ACC112 (cell line): ENCODE data around the gene DAD1.
A peak's percentile ranks its signal among the peaks of the same experiment; 100 is the strongest.
"Not testable (repeated sequence)": the region's sequence is repeated elsewhere in the genome, so short reads cannot be mapped to it uniquely, and the experiment has no call there.

Experiments used
- H2AFZ ChIP-seq: fragments of 200-600 bp; sonication (generic); one replicate; pipeline ENCODE4 v1.6.0; 2017; ENCODE audit warnings: antibody characterized with exemption, low read length; ENCODE audit not compliant: unreplicated experiment
- H3K27ac ChIP-seq: fragments of 200-600 bp; sonication (generic); 2 replicates; pipeline ENCODE4 v1.5.1; 2014; ENCODE audit warnings: low read depth, mild to moderate bottlenecking, antibody characterized with exemption, low read length, moderate library complexity
- H3K27me3 ChIP-seq: fragments of 200-600 bp; sonication (generic); 2 replicates; pipeline ENCODE4 v1.6.1; 2014; ENCODE audit warnings: mild to moderate bottlenecking, antibody characterized with exemption, low read length, moderate library complexity, mixed read lengths; ENCODE audit not compliant: insufficient read depth
- H3K36me3 ChIP-seq: fragments of 200-600 bp; sonication (generic); 2 replicates; pipeline ENCODE4 v1.6.1; 2016; ENCODE audit warnings: mild to moderate bottlenecking, antibody characterized with exemption, low read length, moderate library complexity, mixed read lengths; ENCODE audit not compliant: insufficient read depth
- H3K4me1 ChIP-seq: fragments of 200-600 bp; sonication (generic); one replicate; pipeline ENCODE4 v1.6.1; 2016; ENCODE audit warnings: low read length, mixed read lengths; ENCODE audit not compliant: insufficient read depth, unreplicated experiment, control insufficient read depth
- H3K4me3 ChIP-seq: fragments of 200-600 bp; sonication (generic); 2 replicates; pipeline ENCODE4 v1.5.1; 2014; ENCODE audit warnings: mild to moderate bottlenecking, low read depth, low read length
- H3K79me2 ChIP-seq: fragments of 200-600 bp; sonication (generic); one replicate; pipeline ENCODE4 v1.6.0; 2016; ENCODE audit warnings: low read length; ENCODE audit not compliant: control insufficient read depth, unreplicated experiment, insufficient read depth

Gene DAD1

DNA sequence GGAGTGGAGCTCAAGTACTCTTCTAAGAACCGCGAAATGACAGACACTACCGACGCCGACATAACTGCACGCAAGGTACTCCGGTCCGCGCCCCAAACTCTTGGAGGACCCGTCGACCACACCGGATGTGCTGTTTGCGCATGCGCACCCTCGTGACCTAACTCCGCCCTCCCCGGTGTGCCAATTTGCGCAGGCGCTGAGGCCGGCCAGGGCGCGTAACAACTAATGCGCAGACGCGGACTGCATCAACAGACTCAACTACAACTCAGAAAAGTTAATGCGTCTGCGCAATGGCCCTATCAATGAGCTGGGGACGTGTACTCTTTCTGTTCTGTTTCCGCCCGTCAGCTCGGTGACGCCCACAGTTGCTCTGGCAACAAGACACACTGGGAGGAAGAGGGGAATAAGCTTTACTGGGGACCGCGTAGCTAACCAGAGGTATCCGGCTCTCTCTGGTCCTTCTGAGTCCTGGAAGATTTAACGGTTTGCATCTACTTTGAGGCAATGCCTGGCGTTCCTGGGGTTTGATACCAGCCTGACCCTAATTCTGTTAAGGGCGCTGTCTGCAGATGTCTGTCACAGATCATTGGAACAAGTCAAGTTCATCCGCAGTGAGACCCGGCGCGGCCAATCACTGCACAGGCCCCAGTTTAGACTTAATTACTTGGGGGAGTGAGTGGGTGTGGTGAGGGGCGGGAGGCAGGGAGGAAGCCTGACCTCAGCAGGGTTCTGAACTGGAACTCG lies at the start of gene DAD1:
DAD1 (minus strand) TSS at position 129 of the 744 bp plus-strand sequence; CDS start at position 62, 67 bp downstream.
- H3K27me3 ChIP-seq: no peaks in the 10 kb centered on the region
- H2AFZ ChIP-seq: peak within 1 kb of the TSS; percentile 76
- peaks cover 35% of the 10 kb centered on the region for H3K4me1 ChIP-seq

GRCh38 chr14:22635980-22636379 lies 47.0 kb upstream of the DAD1 start:
- H3K4me3 ChIP-seq: not testable (repeated sequence)

More for the DNA sequence above, at the start of gene DAD1:
- H3K4me3 ChIP-seq: peak within 1 kb of the TSS; percentile 92
- 0 out of 2 replicates have a peak, but pooled peaks cover 6% of the 10 kb centered on the region for H3K36me3 ChIP-seq
- peaks cover 47% of the 10 kb centered on the region for H3K79me2 ChIP-seq
- H3K27ac ChIP-seq: peak within 1 kb of the TSS; percentile 93

GRCh38 chr14:22634233-22634900 lies 45.3 kb upstream of the DAD1 start:
- no peak overlapping the region for H3K27ac ChIP-seq
- no peak overlapping the region for H3K4me3 ChIP-seq
- peaks cover 4% of the 10 kb centered on the region for H3K4me1 ChIP-seq
- no peaks in the 10 kb centered on the region for H3K27me3 ChIP-seq
- no peak overlapping the region for H2AFZ ChIP-seq
- no peaks in the 10 kb centered on the region for H3K79me2 ChIP-seq
- no peaks in the 10 kb centered on the region for H3K36me3 ChIP-seq

More at GRCh38 chr14:22635980-22636379, 47.0 kb upstream of the DAD1 start:
- H2AFZ ChIP-seq, H3K79me2 ChIP-seq, H3K27ac ChIP-seq, H3K27me3 ChIP-seq, H3K36me3 ChIP-seq, H3K4me1 ChIP-seq: not testable (repeated sequence)

DNA sequence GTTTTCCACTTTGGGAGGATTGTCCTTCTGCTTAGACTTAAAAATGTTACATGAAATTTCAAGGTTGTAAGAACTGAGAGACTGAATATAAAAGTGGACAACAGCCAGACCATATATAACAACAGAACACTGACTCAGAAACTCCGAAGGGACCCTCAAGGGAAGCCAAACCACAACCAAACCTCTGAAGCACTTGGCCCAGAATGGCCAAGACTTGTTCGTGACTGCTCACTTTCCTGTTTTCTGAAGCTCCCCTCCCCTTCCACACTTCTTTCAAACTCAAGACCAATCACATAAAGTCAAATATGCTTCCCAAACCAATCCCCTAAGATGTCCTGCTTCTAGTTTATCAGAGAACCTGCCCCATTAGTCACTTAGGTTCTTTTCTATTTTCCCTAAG lies 41.5 kb upstream of the DAD1 start:
- Histone ChIP-seq H3K27me3 (no peaks in the 10 kb centered on the region), H3K79me2 (no peaks in the 10 kb centered on the region), H2AFZ (no peak overlapping the region), H3K27ac (no peak overlapping the region), H3K4me1 (peaks cover 4% of the 10 kb centered on the region), H3K4me3 (no peak overlapping the region), H3K36me3 (no peaks in the 10 kb centered on the region)

- Histone ChIP-seq H3K4me3 (no peak overlapping the region), H3K27ac (no peak overlapping the region), H3K27me3 (no peaks in the 10 kb centered on the region), H3K79me2 (no peaks in the 10 kb centered on the region), H3K4me1 (peaks cover 4% of the 10 kb centered on the region), H3K36me3 (no peaks in the 10 kb centered on the region), H2AFZ (no peak overlapping the region)
These were observed 41.0 kb upstream of the DAD1 start for GRCh38 chr14:22630066-22630465.

- Histone ChIP-seq H3K27ac (no peak overlapping the region), H3K79me2 (no peaks in the 10 kb centered on the region), H3K27me3 (no peaks in the 10 kb centered on the region), H3K4me1 (peaks cover 4% of the 10 kb centered on the region), H3K36me3 (no peaks in the 10 kb centered on the region), H3K4me3 (no peak overlapping the region), H2AFZ (no peak overlapping the region)
These were observed 40.3 kb upstream of the DAD1 start for GRCh38 chr14:22629361-22629760.

DNA sequence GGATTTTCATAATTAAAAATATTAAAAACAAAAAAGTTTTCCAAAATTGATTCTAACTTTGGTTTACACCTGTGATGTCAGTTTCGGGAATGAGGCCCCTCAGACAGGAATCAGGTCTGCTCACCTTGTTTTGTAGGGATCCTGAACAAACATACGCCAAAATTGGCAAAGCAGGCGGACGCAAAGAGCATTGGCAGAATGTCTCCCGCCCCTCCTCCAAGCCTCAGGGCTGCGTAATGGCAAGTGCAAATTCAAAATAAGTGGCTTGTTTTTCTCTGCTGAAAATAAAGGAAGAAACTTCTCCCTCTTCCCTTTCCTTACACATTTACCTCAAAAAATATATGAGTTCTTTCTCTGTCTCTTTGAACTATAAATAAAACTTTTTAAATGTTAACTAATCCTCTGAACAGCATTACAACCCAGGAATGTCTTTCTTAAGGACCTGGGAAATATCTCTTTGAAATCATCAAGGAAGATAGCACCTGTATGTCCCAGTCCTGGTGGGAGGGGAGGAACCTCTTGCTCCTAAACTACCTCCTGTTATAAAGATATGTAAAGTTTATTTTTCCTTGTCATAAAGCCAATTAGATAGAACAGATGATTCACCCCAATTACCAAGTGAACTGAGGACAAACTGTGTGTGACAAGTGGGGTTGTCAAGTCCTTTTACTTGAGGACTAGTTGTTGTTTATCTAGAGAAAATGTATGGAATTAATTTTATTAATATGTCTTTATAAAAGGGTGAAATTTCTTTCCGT lies 38.7 kb upstream of the DAD1 start:
- Histone ChIP-seq H3K27me3 (no peaks in the 10 kb centered on the region), H3K4me1 (peaks cover 5% of the 10 kb centered on the region), H3K4me3 (no peak overlapping the region), H3K36me3 (no peaks in the 10 kb centered on the region), H2AFZ (no peak overlapping the region), H3K27ac (no peak overlapping the region), H3K79me2 (no peaks in the 10 kb centered on the region)

DNA sequence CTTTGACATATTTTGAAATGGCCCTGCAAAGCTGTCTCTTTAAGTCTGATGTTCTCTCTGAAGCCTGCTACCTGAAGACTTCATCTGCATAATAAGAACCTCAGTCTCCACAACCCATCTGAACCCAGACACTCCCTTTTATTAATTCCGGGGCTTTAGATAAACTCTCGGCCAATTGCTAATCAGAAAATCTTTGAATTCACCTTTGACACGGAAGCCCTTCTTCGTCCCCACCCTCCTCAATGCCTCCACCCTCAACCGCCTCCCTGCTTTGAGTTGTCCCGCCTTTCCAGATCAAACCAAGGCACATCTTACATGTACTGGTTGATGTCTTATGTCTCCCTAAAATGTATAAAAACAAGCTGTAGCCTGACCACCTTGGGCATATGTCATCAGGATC lies 37.6 kb upstream of the DAD1 start:
- no peaks in the 10 kb centered on the region for H3K27me3 ChIP-seq
- H3K27ac ChIP-seq: no peak overlapping the region
- peaks cover 13% of the 10 kb centered on the region for H3K4me1 ChIP-seq
- H2AFZ ChIP-seq: no peak overlapping the region
- no peaks in the 10 kb centered on the region for H3K79me2 ChIP-seq
- no peak overlapping the region for H3K4me3 ChIP-seq
- no peaks in the 10 kb centered on the region for H3K36me3 ChIP-seq

DNA sequence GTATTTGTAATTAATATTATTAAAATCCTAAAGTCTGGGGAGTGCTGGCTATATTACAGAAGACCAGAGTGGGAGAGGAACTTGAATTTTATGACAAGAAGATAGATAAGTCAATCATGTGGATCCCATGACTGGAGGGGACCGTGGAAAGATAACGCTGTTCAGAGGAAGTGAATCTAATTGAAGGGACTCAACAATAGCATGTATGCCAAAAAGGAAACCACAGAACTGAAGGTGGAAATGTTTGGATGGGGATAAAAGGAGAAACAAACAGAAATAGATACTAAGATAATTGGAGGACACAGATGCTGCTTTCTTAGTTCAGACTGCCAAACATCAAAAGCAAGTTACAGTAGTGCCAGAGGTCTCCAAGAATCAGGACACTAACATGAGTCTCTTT lies 34.0 kb upstream of the DAD1 start:
- Histone ChIP-seq H3K27me3 (no peaks in the 10 kb centered on the region), H3K79me2 (no peaks in the 10 kb centered on the region), H2AFZ (no peak overlapping the region), H3K4me1 (peaks cover 9% of the 10 kb centered on the region), H3K36me3 (no peaks in the 10 kb centered on the region), H3K4me3 (no peak overlapping the region), H3K27ac (no peak overlapping the region)

GRCh38 chr14:22622255-22622654 lies 33.2 kb upstream of the DAD1 start:
- Histone ChIP-seq H3K27ac (peak overlapping the region; percentile 57; the same call in 1 of the 2 replicates), H3K4me1 (peaks cover 9% of the 10 kb centered on the region), H2AFZ (peak overlapping the region; percentile 81), H3K27me3 (no peaks in the 10 kb centered on the region), H3K36me3 (no peaks in the 10 kb centered on the region), H3K79me2 (no peaks in the 10 kb centered on the region), H3K4me3 (no peak overlapping the region)
